Stimulated activated CD4-positive, alpha-beta T cell treated with anti-CD3 and anti-CD28 coated beads, Interleukin-2, amount 100 ng/mL, for 48 hours (primary cell): ENCODE measurements around the gene CST4.
"Not testable (repeated sequence)": the region's sequence is repeated elsewhere in the genome, so short reads cannot be mapped to it uniquely, and the experiment has no call there.

Experiments used
- DNase-seq, 2 donors: peaks; one replicate each; pipeline ENCODE4 v3.0.0-alpha.2; 2020

Gene CST4

DNA sequence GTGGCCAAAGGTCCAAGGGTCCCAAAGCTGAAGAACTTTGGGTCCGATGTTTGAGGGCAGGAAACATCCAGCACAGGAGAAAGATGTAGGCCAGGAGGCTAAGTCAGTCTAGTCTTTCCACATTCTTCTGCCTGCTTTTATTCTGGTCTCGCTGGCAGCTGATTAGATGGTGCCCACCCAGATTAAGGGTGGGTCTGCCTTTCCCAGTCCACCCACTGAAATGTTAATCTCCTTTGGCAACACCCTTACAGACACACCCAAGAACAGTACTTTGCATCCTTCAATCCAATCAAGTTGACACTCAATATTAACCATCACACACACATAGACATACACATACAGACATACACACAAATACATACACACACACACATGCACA lies 29.2 kb downstream of the CST4 start:
- DNase-seq, result not testable (repeated sequence)

DNA sequence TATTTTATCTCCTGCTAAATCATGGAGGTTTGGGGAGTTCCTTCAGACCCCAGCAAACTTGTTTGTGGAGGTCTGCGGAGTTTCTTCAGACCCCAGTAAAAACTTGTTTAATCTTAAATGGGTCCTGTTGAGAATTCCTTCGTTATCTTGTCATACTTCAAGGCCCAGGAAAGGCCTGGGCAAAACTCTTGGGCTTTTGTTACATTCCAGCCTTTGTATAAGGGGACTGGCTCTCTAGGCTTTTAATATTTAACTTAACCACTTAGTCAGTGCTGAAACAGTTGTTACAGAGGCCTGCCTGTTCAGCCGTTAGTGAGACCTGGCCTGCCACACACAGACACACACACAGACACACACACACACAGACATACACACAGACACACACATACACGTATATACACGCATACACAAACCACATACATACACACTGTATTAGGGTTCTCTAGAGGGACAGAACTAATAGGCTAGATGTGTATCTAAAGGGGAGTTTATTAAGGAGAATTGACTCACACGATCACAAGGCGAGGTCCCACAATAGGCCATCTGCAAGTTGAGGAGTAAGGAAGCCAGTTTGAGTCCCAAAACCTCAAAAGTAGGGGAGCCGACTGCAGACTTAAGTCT lies 29.7 kb downstream of the CST4 start:
- no peak for DNase-seq

DNA sequence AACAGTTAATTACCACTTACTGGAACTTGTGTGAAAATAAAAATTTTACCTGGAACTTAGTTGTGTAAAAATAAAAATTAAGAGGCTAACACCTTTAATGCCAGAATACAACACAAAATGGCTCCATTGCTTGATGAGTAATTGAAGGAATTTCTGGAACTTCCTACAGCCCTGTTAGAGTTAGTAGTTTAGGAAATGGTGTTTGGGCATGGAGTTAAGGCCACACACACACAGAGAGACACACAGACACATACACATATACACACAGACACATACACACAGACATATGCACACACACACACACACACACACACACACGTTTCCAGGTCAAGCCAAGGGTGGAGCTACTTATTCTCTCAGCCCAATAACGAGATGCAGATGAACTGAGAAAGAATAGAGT lies 30.5 kb downstream of the CST4 start:
- no peak for DNase-seq

GRCh38 chr20:23657202-23657601 lies 31.6 kb downstream of the CST4 start:
- DNase-seq, result no peak

DNA sequence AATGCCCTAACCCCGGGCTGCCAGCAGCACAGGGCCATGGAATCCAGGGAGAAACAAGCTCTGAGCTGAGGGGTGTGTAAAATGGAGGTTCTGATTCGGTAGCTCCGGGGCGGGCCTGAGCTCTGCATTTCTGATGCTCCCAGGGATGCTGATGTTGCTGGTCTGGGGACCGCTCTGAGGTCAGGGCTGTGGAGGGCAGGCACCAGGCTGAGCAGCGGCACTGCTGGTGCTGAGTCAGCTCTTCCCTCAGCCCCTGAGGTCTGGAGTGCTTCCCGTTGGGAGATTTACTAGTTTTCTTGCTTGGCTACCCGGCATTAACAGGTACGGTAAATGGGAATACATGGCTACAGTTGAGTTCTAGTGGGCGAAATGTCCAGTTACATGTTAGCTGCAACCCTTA lies 32.5 kb downstream of the CST4 start:
- no peak for DNase-seq

DNA sequence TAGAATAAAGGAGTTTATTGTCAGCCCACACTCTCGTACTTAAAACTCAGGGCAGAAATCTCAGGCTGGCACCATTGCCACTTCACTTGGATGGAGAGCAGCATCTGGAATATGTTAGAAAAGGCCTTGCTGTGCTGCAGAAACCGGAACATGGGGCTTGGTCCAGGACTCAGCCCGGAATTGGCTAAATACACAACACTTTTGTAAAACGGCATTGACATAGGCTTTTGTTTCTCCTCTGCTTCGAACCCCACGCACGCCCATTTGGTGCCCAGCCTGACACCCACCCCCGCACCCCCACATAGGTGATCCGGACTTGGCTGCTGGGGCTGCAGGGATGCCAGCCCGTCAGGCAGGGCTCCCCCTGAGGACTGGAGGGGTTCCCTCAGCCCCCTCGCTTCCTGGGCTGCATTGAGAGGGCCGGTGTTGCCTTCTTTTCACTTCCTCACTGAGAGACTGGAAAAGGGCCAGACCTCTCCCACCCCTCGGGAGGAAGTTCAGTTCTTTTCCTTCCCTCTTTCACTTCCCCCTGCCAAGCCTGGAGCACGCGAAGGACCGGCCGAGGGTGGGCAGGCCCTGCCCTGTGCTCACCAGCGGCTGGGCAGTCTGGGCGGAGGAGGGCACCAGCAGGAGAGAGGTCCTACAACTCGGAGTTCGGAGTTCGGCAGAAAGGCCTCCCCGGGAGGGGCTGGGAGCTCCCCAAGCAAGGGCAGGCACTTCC lies 33.2 kb downstream of the CST4 start:
- no peak for DNase-seq

GRCh38 chr20:23654717-23655116 lies 34.1 kb downstream of the CST4 start:
- no peak for DNase-seq

GRCh38 chr20:23654000-23654399 lies 34.8 kb downstream of the CST4 start:
- DNase-seq, result no peak

DNA sequence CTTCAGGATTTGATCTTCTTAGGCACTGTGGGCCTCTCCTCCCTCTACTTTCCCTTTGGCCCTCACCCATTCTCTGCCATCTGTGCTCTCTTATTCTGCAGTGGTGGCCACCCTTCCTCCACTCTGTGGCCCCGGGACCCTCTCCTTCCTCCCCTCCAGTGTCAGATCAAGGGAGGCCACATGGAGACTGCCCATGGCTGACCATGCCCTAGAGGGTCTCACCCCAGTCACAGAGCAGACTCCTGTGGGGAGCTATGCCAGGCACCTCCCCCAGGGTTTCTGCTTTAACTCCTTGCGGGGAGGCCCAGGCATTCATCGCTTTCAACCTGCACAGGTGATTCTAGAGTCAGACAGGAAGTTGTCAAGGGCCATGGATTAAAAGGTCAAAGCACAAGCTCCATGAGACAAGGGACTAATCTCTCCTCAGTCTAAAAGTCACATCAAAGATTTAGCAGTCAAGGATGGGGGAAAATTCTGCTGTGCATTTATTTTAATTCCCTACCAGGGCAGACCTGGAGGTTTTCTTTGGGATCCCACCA lies 35.4 kb downstream of the CST4 start:
- no peak for DNase-seq

DNA sequence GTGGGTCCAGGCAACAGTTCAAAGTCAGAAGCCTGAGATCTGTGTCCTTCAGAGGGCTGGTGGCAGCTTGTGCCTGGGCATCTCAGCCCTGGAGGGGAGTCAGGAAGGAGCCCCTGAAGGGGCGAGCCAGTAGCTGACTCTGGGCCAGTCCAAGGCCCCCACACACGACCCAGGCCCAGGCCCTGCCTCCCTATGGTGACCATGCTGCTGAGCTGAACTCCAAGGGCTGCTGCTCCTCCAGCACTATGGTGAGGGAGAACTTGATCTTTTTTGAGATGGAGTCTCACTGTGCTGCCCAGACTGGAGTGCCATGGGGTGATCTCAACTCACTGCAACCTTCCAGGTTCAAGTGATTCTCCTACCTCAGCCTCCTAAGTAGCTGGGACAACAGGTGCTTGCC lies 35.9 kb downstream of the CST4 start:
- no peak for DNase-seq

- no peak for DNase-seq
Observed at GRCh38 chr20:23652371-23652770, 36.5 kb downstream of the CST4 start.

GRCh38 chr20:23651117-23651516 lies 37.7 kb downstream of the CST4 start:
- no peak for DNase-seq

- DNase-seq, result no peak
Observed at GRCh38 chr20:23649830-23650417, 38.9 kb downstream of the CST4 start.

DNA sequence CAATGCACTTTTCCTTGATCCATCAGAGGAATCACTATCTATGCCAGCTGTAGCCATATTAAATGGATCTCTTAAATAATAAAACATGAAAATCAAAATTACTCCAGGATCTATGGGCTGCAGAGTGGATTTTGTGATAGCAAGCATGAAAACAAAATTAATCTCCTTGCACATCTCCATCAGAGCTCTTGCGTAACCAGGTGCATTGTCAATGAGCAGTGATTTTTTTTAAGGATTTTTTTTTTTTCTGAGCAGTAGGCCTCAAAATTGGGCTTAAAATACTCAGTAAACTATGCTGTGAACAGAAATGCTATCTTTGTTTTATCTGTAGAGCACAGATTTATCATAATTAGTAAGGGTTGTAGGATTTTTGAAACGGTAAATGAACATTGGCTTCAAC lies 39.6 kb downstream of the CST4 start:
- no peak for DNase-seq

GRCh38 chr20:23647346-23647745 lies 41.5 kb downstream of the CST4 start:
- DNase-seq, result no peak

GRCh38 chr20:23646106-23646873 lies 42.5 kb downstream of the CST4 start:
- no peak for DNase-seq

DNA sequence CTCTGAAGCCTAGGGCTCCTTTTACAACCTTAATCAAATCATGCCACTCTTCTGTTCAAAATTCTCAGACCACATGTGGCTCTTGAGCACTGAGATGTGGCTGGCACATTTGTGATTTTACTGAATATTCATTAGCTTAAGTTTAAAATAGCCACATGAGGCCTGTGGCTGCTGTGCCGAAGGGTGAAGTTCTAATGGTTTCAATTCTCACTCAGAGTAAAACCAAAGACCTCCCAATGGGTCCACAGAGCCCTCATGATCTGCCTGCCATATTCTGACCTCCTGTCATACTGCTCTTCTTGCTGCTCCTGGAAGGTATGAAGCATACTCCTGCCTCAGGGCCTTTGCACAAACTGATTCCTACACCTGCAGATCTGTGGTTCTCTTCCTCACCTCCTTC lies 43.3 kb downstream of the CST4 start:
- no peak for DNase-seq

GRCh38 chr20:23644164-23644563 lies 44.7 kb downstream of the CST4 start:
- DNase-seq, result no peak

- no peak for DNase-seq
Observed at GRCh38 chr20:23643659-23644058, 45.2 kb downstream of the CST4 start.

GRCh38 chr20:23641936-23642751 lies 46.7 kb downstream of the CST4 start:
- DNase-seq, result no peak

GRCh38 chr20:23640671-23641667 lies 47.9 kb downstream of the CST4 start:
- DNase-seq, result no peak
